Calu3 (cell line): ENCODE data around the gene ZNF689. TPM values are rescaled to one million over a fixed set of nuclear protein-coding genes. Genes with fewer than 3 reads are reported as not detected.

Experiments
- Bru-seq: library from RNA; stranded (reverse); fragments of 400-500 nt; gene quantifications from one replicate; lab custom pipeline; 2021; lab: Mats Ljungman, UMichigan
- BruChase-seq, 2 experiments: library from RNA; stranded (reverse); fragments of 400-500 nt; gene quantifications; one replicate each; lab custom pipeline; 2021; lab: Mats Ljungman, UMichigan
- BruUV-seq: library from RNA; stranded (reverse); fragments of 400-500 nt; replicated peaks from 2 replicates; lab custom pipeline; 2021; lab: Mats Ljungman, UMichigan
- CTCF ChIA-PET: fragments of 300-600 bp; sonication (Branson Sonifier 250); formaldehyde crosslinking; loops from one replicate; lab custom pipeline; 2022; ENCODE audit warnings: antibody characterized with exemption; lab: Charles Lee
- DNase-seq: peaks from one replicate; pipeline ENCODE4 v3.0.0; 2022
- H3K27ac Mint-ChIP-seq: one replicate; pipeline ENCODE4 v1.8.0; 2022; ENCODE audit warnings: mixed read lengths; ENCODE audit not compliant: unreplicated experiment
- H3K27me3 Mint-ChIP-seq: one replicate; pipeline ENCODE4 v1.8.0; 2022; ENCODE audit warnings: mixed read lengths; ENCODE audit not compliant: unreplicated experiment
- H3K36me3 Mint-ChIP-seq: one replicate; pipeline ENCODE4 v1.8.0; 2022; ENCODE audit warnings: mild to moderate bottlenecking, moderate library complexity, mixed read lengths; ENCODE audit not compliant: insufficient read depth, unreplicated experiment
- H3K4me1 Mint-ChIP-seq: one replicate; pipeline ENCODE4 v1.8.0; 2022; ENCODE audit warnings: mild to moderate bottlenecking, low read depth, mixed read lengths; ENCODE audit not compliant: unreplicated experiment
- H3K4me3 Mint-ChIP-seq: one replicate; pipeline ENCODE4 v1.8.0; 2022; ENCODE audit warnings: mild to moderate bottlenecking, low read depth, moderate library complexity, mixed read lengths; ENCODE audit not compliant: unreplicated experiment
- H3K9me3 Mint-ChIP-seq: one replicate; pipeline ENCODE4 v1.8.0; 2022; ENCODE audit warnings: low read depth, mixed read lengths; ENCODE audit not compliant: unreplicated experiment
- CTCF ChIP-seq: fragments of 200-600 bp; IDR thresholded peaks from one replicate; pipeline ENCODE4 v1.8.0; 2022; ENCODE audit warnings: antibody characterized with exemption; ENCODE audit not compliant: unreplicated experiment
- intact Hi-C: fragments of 100-400 bp; cut with micrococcal nuclease; formaldehyde crosslinking; loops from one replicate; pipeline ENCODE4 v1.10.0; 2022; ENCODE audit not compliant: unreplicated experiment
- long read RNA-seq: library from polyadenylated mRNA; stranded (forward); transcript quantifications from one replicate; pipeline ENCODE4 v2.0.0, GENCODE V29; 2022
- total RNA-seq: library from RNA; stranded (reverse); gene quantifications from 2 replicates; pipeline ENCODE4 v1.2.3, GENCODE V29; 2022

Gene ZNF689
- total RNA-seq (10.4 and 14.1 TPM in 2 replicates), Bru-seq, nascent RNA (percentile 74 among the genes with signal in this experiment), BruChase-seq, experiment 1, labeled RNA remaining after a 6-hour chase (percentile 55 among the genes with signal in this experiment), BruChase-seq, experiment 2, labeled RNA remaining after a 2-hour chase (percentile 71 among the genes with signal in this experiment)
- long read RNA-seq, transcript ZNF689-201 (3 exons, 3,547 nt): major isoform, 6 of 10 reads
- long read RNA-seq, partial matches to known transcripts: 3 of 10 reads
- long read RNA-seq, other reads (novel, unspliced or antisense): 0 of 10 reads

GRCh38 chr16:30609926-30610839 lies at the start of gene ZNF689:
Gene ZNF689, minus strand, starts transcription at chr16:30610389. Its CDS starts 348 bp downstream, at chr16:30610041.
- Mint-ChIP-seq H3K4me3 (peak within 1 kb of the TSS; percentile 75), H3K36me3 (peaks cover 56% of the 10 kb centered on the region), H3K27ac (peak within 1 kb of the TSS; percentile 98), H3K9me3 (no peaks in the 10 kb centered on the region), H3K27me3 (no peaks in the 10 kb centered on the region), H3K4me1 (peaks cover 2% of the 10 kb centered on the region)
- intact Hi-C loops: no loop called here
- CTCF ChIA-PET: interaction anchor here (0.6 to 2.7 kb wide), 10 partner anchors 9 to 201 kb away, joined by 3 to 8 read pairs (median 3); partner anchors contain the start of genes DCTPP1, PRR14 and ZNF764
- TSS peak; percentile 61 for BruUV-seq
- no peak for TF ChIP-seq CTCF
- peak; percentile 97 for DNase-seq

- intact Hi-C loops: loop anchor here (2.0 to 5.0 kb wide), 2 partner anchors 20 to 38 kb away; partner anchors contain the start of gene SRCAP
- DNase-seq: peak; percentile 83
- H3K27me3 Mint-ChIP-seq: no peaks in the 10 kb centered on the region
- TF ChIP-seq CTCF: peak; percentile 37
- H3K9me3 Mint-ChIP-seq: no peaks in the 10 kb centered on the region
- TSS peak; percentile 73 for BruUV-seq
- CTCF ChIA-PET: interaction anchor here (0.7 to 2.4 kb wide), 9 partner anchors 8 to 283 kb away, joined by 3 to 16 read pairs (median 4); partner anchors contain the start of genes DCTPP1, PHKG2, PRR14 and ZNF48
- H3K4me3 Mint-ChIP-seq: peak overlapping the region; percentile 91
- peaks cover 28% of the 10 kb centered on the region for H3K4me1 Mint-ChIP-seq
- peaks cover 80% of the 10 kb centered on the region for H3K36me3 Mint-ChIP-seq
- peak overlapping the region; percentile 99 for H3K27ac Mint-ChIP-seq
Measured at GRCh38 chr16:30658731-30659506, 48.7 kb upstream of the ZNF689 start.

GRCh38 chr16:30657866-30658730 lies 47.9 kb upstream of the ZNF689 start, which contains the start of gene FBRS:
Gene FBRS, plus strand, starts transcription at chr16:30658431. Its CDS starts 1,088 bp downstream, at chr16:30659519.
- intact Hi-C loops: loop anchor here (2.0 to 5.0 kb wide), 2 partner anchors 21 to 39 kb away; partner anchors contain the start of gene SRCAP
- DNase-seq: peak; percentile 100
- BruUV-seq: no TSS peak
- Mint-ChIP-seq H3K9me3 (no peaks in the 10 kb centered on the region), H3K27ac (peak within 1 kb of the TSS; percentile 99), H3K4me3 (peak within 1 kb of the TSS; percentile 91), H3K36me3 (peaks cover 72% of the 10 kb centered on the region), H3K27me3 (no peaks in the 10 kb centered on the region), H3K4me1 (peaks cover 28% of the 10 kb centered on the region)
- CTCF ChIA-PET: interaction anchor here (0.7 to 2.4 kb wide), 7 partner anchors 11 to 284 kb away, joined by 3 to 16 read pairs (median 4); partner anchors contain the start of genes DCTPP1, PHKG2 and ZNF48
- peak; percentile 84 for TF ChIP-seq CTCF
